Suprapubic skin (tissue), 4 donors: ENCODE results near the gene CIP2A. TPM values are rescaled to one million over a fixed set of nuclear protein-coding genes. Genes with fewer than 3 reads are reported as not detected.

Experiments used
- DNase-seq, 2 donors: peaks; one replicate each; pipeline ENCODE4 v3.0.0-alpha.2; 2019; ENCODE audit warnings: low spot score in 2 of 2
- H3K27ac ChIP-seq: fragments of 200-600 bp; sonication (generic); one replicate; pipeline ENCODE4 v1.5.1; 2019
- H3K27me3 ChIP-seq: fragments of 200-600 bp; sonication (generic); one replicate; pipeline ENCODE4 v1.5.1; 2019
- H3K36me3 ChIP-seq: fragments of 200-600 bp; sonication (generic); one replicate; pipeline ENCODE4 v1.5.1; 2019
- H3K4me1 ChIP-seq: fragments of 200-600 bp; sonication (generic); one replicate; pipeline ENCODE4 v1.5.1; 2019
- H3K4me3 ChIP-seq: fragments of 200-600 bp; sonication (generic); one replicate; pipeline ENCODE4 v1.5.1; 2019; ENCODE audit warnings: mild to moderate bottlenecking
- H3K9me3 ChIP-seq: fragments of 200-600 bp; sonication (generic); one replicate; pipeline ENCODE4 v1.5.1; 2019
- CTCF ChIP-seq, 2 donors: fragments of 200-600 bp in 1 of 2; fragments of 450-650 bp in 1 of 2; sonication (generic) in 1 of 2; IDR thresholded peaks; one replicate each; pipeline ENCODE4 v1.5.1; 2016 to 2019; ENCODE audit warnings: antibody characterized with exemption in 2 of 2, mild to moderate bottlenecking in 1 of 2, moderate library complexity in 1 of 2
- EP300 ChIP-seq: sonication (generic); formaldehyde crosslinking; IDR thresholded peaks from one replicate; pipeline ENCODE4 v1.6.1; 2017; ENCODE audit warnings: antibody characterized with exemption
- POLR2A ChIP-seq, 2 donors: fragments of 450-650 bp; IDR thresholded peaks; one replicate each; pipeline ENCODE4 v1.6.1; 2017; ENCODE audit warnings: antibody characterized with exemption in 2 of 2, mild to moderate bottlenecking in 2 of 2, moderate library complexity in 2 of 2
- POLR2AphosphoS5 ChIP-seq, 3 donors: sonication (generic); formaldehyde crosslinking; IDR thresholded peaks; one replicate each; pipeline ENCODE4 v1.6.1; 2017; ENCODE audit warnings: antibody characterized with exemption in 3 of 3
- WGBS: methylation state at CpG from one replicate; pipeline ENCODE4 v1.1.5; 2018; 5-methylcytosine and 5-hydroxymethylcytosine counted together
- total RNA-seq, 4 donors: library from RNA; depleted of rRNA; stranded (reverse); fragments of >200 nt; gene quantifications; one replicate each; pipeline ENCODE4 v1.1.0, GENCODE V29; 2016

Gene CIP2A
- total RNA-seq, 4 donors from 2014 or later, result 1.3 to 6.4 (median 2.0) TPM

GRCh38 chr3:108527109-108527508, 62.1 kb downstream of the CIP2A start:
- H3K27ac ChIP-seq, result no peak overlapping the region
- no peaks in the 10 kb centered on the region for H3K4me1 ChIP-seq
- TF ChIP-seq POLR2AphosphoS5 (IDR thresholded peaks at IDR 0.05), result no peak
- no peak for TF ChIP-seq EP300
- TF ChIP-seq POLR2A (IDR thresholded peaks at IDR 0.05), result no peak
- no peak for TF ChIP-seq CTCF (IDR thresholded peaks at IDR 0.05)
- no peaks in the 10 kb centered on the region for H3K27me3 ChIP-seq
- no peak overlapping the region for H3K4me3 ChIP-seq
- no peaks in the 10 kb centered on the region for H3K9me3 ChIP-seq
- H3K36me3 ChIP-seq, result no peaks in the 10 kb centered on the region
- DNase-seq, result no peak

GRCh38 chr3:108525971-108526370, 63.3 kb downstream of the CIP2A start:
- H3K9me3 ChIP-seq, result no peaks in the 10 kb centered on the region
- 88% methylated on average over 2 of the region's 2 CpGs for WGBS
- no peaks in the 10 kb centered on the region for H3K4me1 ChIP-seq
- TF ChIP-seq EP300, result no peak
- no peak for TF ChIP-seq CTCF (IDR thresholded peaks at IDR 0.05)
- no peak for TF ChIP-seq POLR2A (IDR thresholded peaks at IDR 0.05)
- no peak for TF ChIP-seq POLR2AphosphoS5 (IDR thresholded peaks at IDR 0.05)
- no peaks in the 10 kb centered on the region for H3K27me3 ChIP-seq
- no peak for DNase-seq
- no peaks in the 10 kb centered on the region for H3K36me3 ChIP-seq
- no peak overlapping the region for H3K27ac ChIP-seq
- no peak overlapping the region for H3K4me3 ChIP-seq

- H3K9me3 ChIP-seq, result no peaks in the 10 kb centered on the region
- no peak overlapping the region for H3K27ac ChIP-seq
- 36% methylated on average over 2 of the region's 2 CpGs for WGBS
- H3K4me1 ChIP-seq, result no peaks in the 10 kb centered on the region
- DNase-seq, result no peak
- TF ChIP-seq CTCF (IDR thresholded peaks at IDR 0.05) (no peak), POLR2AphosphoS5 (IDR thresholded peaks at IDR 0.05) (no peak), POLR2A (IDR thresholded peaks at IDR 0.05) (no peak), EP300 (no peak)
- no peak overlapping the region for H3K4me3 ChIP-seq
- H3K36me3 ChIP-seq, result no peaks in the 10 kb centered on the region
- no peaks in the 10 kb centered on the region for H3K27me3 ChIP-seq
Observed at GRCh38 chr3:108525256-108525655, 64.0 kb downstream of the CIP2A start.

GRCh38 chr3:108524537-108524936, 64.7 kb downstream of the CIP2A start:
- H3K36me3 ChIP-seq, result no peaks in the 10 kb centered on the region
- WGBS, result 9% methylated on average over 2 of the region's 2 CpGs
- no peaks in the 10 kb centered on the region for H3K4me1 ChIP-seq
- TF ChIP-seq CTCF (IDR thresholded peaks at IDR 0.05), result no peak
- no peak for TF ChIP-seq EP300
- TF ChIP-seq POLR2AphosphoS5 (IDR thresholded peaks at IDR 0.05), result no peak
- TF ChIP-seq POLR2A (IDR thresholded peaks at IDR 0.05), result no peak
- DNase-seq, result no peak
- H3K4me3 ChIP-seq, result no peak overlapping the region
- H3K27me3 ChIP-seq, result no peaks in the 10 kb centered on the region
- no peaks in the 10 kb centered on the region for H3K9me3 ChIP-seq
- no peak overlapping the region for H3K27ac ChIP-seq

GRCh38 chr3:108518895-108519294, 70.3 kb downstream of the CIP2A start:
- no peaks in the 10 kb centered on the region for H3K27me3 ChIP-seq
- WGBS, result 30% methylated on average over 1 of the region's 1 CpG
- H3K4me1 ChIP-seq, result no peaks in the 10 kb centered on the region
- no peak overlapping the region for H3K4me3 ChIP-seq
- TF ChIP-seq POLR2AphosphoS5 (IDR thresholded peaks at IDR 0.05), result no peak
- TF ChIP-seq EP300, result no peak
- no peak for TF ChIP-seq CTCF (IDR thresholded peaks at IDR 0.05)
- no peak for TF ChIP-seq POLR2A (IDR thresholded peaks at IDR 0.05)
- no peak overlapping the region for H3K27ac ChIP-seq
- DNase-seq, result no peak
- H3K36me3 ChIP-seq, result no peaks in the 10 kb centered on the region
- no peaks in the 10 kb centered on the region for H3K9me3 ChIP-seq
